Lung (tissue), 12 donors: ENCODE results near the gene DACT3. TPM values are rescaled to one million over a fixed set of nuclear protein-coding genes. Genes with fewer than 3 reads are reported as not detected.

Source experiments
- ATAC-seq: fragments of 200-7000 bp; cut with Tn5 transposase; one replicate; pipeline ENCODE4 v1.9.1; 2020; ENCODE audit warnings: moderate number of reproducible peaks; ENCODE audit not compliant: insufficient read depth, low FRiP score
- DNase-seq, 3 donors: peaks; one replicate each; pipeline ENCODE4 v3.0.0-alpha.2; 2013 to 2017
- H3K27ac ChIP-seq, 2 donors: one replicate each; pipeline ENCODE4 v1.5.1; 2013; ENCODE audit warnings: mild to moderate bottlenecking in 2 of 2, moderate library complexity in 2 of 2, control low read depth in 1 of 2, inconsistent platforms in 1 of 2, low read depth in 1 of 2, low read length in 1 of 2
- H3K27me3 ChIP-seq, 3 donors: one replicate each; pipeline ENCODE4 v1.5.1; 2013; ENCODE audit warnings: low read length in 2 of 3; ENCODE audit not compliant: control insufficient read depth in 3 of 3, insufficient read depth in 3 of 3
- H3K36me3 ChIP-seq, 4 donors: one replicate each; pipeline ENCODE4 v1.5.1; 2013; ENCODE audit warnings: low read length in 4 of 4, mild to moderate bottlenecking in 1 of 4, moderate library complexity in 1 of 4; ENCODE audit not compliant: control insufficient read depth in 4 of 4, insufficient read depth in 4 of 4
- H3K4me1 ChIP-seq, 5 donors: one replicate each; pipeline ENCODE4 v1.5.1; 2013; ENCODE audit warnings: low read length in 5 of 5, mild to moderate bottlenecking in 2 of 5, moderate library complexity in 1 of 5; ENCODE audit not compliant: control insufficient read depth in 5 of 5, insufficient read depth in 5 of 5
- H3K4me3 ChIP-seq: one replicate; pipeline ENCODE4 v1.5.1; 2013; ENCODE audit warnings: mild to moderate bottlenecking, control low read depth, moderate library complexity
- H3K9ac ChIP-seq, 2 donors: one replicate each; pipeline ENCODE4 v1.5.1; 2013; ENCODE audit warnings: low read length in 2 of 2, control low read depth in 1 of 2; ENCODE audit not compliant: insufficient read depth in 1 of 2
- H3K9me3 ChIP-seq, 4 donors: one replicate each; pipeline ENCODE4 v1.5.1; 2013; ENCODE audit warnings: low read length in 3 of 4, mild to moderate bottlenecking in 1 of 4, moderate library complexity in 1 of 4; ENCODE audit not compliant: control insufficient read depth in 4 of 4, insufficient read depth in 3 of 4
- CTCF ChIP-seq: IDR thresholded peaks from 2 replicates; pipeline ENCODE4 v1.5.1; 2012; ENCODE audit warnings: mild to moderate bottlenecking; ENCODE audit errors: control extremely low read depth, extremely low read depth
- WGBS, 2 donors: extraction: QIAGEN DNeasy Blood & Tissue Kit; methylation state at CpG; one replicate each; pipeline ENCODE4 v1.1.7; 2013; 5-methylcytosine and 5-hydroxymethylcytosine counted together
- polyA plus RNA-seq, 2 donors: library from polyadenylated mRNA; stranded (reverse); fragments of 200-250 nt; gene quantifications; one replicate each; pipeline ENCODE4 v1.2.1, GENCODE V29; 2013
- total RNA-seq, 2 donors: library from RNA; depleted of rRNA in 1 of 2; stranded (reverse); fragments of >200 nt in 1 of 2; gene quantifications; one replicate each; pipeline ENCODE4 v1.2.1, GENCODE V29; 2014 to 2021
- donor health status: control.
- donor health status: control.
- donor health status: Bipolar disorder and iron deficiency.
- donor health status: healthy.
- donor health status: DM: yes; HTN: yes; CAD: no.

The DACT3 gene
- total and polyA plus RNA-seq, 4 donors, result 2.8 to 14.0 (median 5.8) TPM

GRCh38 chr19:46656541-46656940, 4.4 kb downstream of the DACT3 start:
- Histone ChIP-seq H3K9ac (peak overlapping the region in 1 of 2 donors; percentile 13), H3K4me3 (no peak overlapping the region), H3K27ac (no peak overlapping the region), H3K4me1 (peaks cover 0 to 26% (median 3%) of the 10 kb centered on the region in 5 donors), H3K9me3 (no peaks in the 10 kb centered on the region), H3K36me3 (peaks cover 0 to 27% (median 9%) of the 10 kb centered on the region in 4 donors), H3K27me3 (peaks cover 0 to 4% (median 2%) of the 10 kb centered on the region in 3 donors)
- DNase-seq, result no peak
- no peak for TF ChIP-seq CTCF
- ATAC-seq, result no peak
- 95 to 97% methylated on average over 5 of the region's 5 CpGs for WGBS, 2 donors

GRCh38 chr19:46654621-46655152, 6.3 kb downstream of the DACT3 start:
- Histone ChIP-seq H3K4me1 (peaks cover 0 to 24% (median 0%) of the 10 kb centered on the region in 5 donors), H3K9ac (peak overlapping the region in 1 of 2 donors; percentile 68), H3K27ac (peak overlapping the region in 1 of 2 donors; percentile 6), H3K27me3 (peaks cover 0 to 8% (median 2%) of the 10 kb centered on the region in 3 donors), H3K36me3 (peaks cover 0 to 31% (median 7%) of the 10 kb centered on the region in 4 donors), H3K9me3 (no peaks in the 10 kb centered on the region), H3K4me3 (no peak overlapping the region)
- no peak for TF ChIP-seq CTCF
- DNase-seq (peak; percentile 68 to 84 (median 73)), ATAC-seq (no peak)
- WGBS, 2 donors, result 45 to 55% methylated on average over 16 of the region's 16 CpGs

GRCh38 chr19:46650445-46650844, 10.5 kb downstream of the DACT3 start:
- peaks cover 0 to 17% (median 4%) of the 10 kb centered on the region in 5 donors for H3K4me1 ChIP-seq
- no peak for TF ChIP-seq CTCF
- H3K4me3 ChIP-seq, result no peak overlapping the region
- WGBS, 2 donors, result 90 to 92% methylated on average over 7 of the region's 7 CpGs
- no peak for ATAC-seq
- H3K36me3 ChIP-seq, result peaks cover 0 to 25% (median 8%) of the 10 kb centered on the region in 4 donors
- no peak overlapping the region for H3K9ac ChIP-seq
- H3K27me3 ChIP-seq, result peaks cover 0 to 20% (median 0%) of the 10 kb centered on the region in 3 donors
- peaks cover 0 to 12% (median 1%) of the 10 kb centered on the region in 4 donors for H3K9me3 ChIP-seq
- DNase-seq, result no peak
- H3K27ac ChIP-seq, result no peak overlapping the region
